ENCODE data around the gene FHIP1A.

DNA sequence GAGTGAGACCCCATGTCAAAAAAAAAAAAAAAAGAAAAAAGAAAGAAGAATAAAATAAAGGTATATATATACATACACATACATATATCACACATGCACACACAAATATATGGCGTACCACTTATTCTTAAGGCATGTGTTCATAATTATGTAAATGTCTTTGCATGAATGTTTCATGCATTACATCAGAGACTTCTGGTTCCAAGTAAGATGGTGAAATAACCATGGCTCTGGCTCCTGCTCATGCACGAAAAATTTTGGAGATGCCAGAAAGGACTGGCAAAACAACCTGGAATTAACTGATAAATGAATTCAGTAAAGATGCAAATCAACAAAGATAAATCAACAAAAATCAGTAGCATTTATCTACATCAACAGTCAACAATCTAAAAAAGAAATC lies 19.7 kb upstream of the FHIP1A start:
- TF ChIP-seq, protein P1, sequence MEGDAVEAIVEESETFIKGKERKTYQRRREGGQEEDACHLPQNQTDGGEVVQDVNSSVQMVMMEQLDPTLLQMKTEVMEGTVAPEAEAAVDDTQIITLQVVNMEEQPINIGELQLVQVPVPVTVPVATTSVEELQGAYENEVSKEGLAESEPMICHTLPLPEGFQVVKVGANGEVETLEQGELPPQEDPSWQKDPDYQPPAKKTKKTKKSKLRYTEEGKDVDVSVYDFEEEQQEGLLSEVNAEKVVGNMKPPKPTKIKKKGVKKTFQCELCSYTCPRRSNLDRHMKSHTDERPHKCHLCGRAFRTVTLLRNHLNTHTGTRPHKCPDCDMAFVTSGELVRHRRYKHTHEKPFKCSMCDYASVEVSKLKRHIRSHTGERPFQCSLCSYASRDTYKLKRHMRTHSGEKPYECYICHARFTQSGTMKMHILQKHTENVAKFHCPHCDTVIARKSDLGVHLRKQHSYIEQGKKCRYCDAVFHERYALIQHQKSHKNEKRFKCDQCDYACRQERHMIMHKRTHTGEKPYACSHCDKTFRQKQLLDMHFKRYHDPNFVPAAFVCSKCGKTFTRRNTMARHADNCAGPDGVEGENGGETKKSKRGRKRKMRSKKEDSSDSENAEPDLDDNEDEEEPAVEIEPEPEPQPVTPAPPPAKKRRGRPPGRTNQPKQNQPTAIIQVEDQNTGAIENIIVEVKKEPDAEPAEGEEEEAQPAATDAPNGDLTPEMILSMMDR (IDR thresholded peaks at IDR 0.05), result no peak
- TF ChIP-seq POLR2AphosphoS5 (IDR thresholded peaks at IDR 0.05) (no peak), POLR2A (IDR thresholded peaks at IDR 0.05) (no peak)
